H1 (cell line): ENCODE data around the gene FXYD3. TPM values are rescaled to one million over a fixed set of nuclear protein-coding genes. Genes with fewer than 3 reads are reported as not detected.

ENCODE experiments used
- CHD2 ChIP-seq: IDR thresholded peaks from 2 replicates; pipeline ENCODE4 v1.6.1; 2012; ENCODE audit warnings: low read length, improper control_type of control experiment
- polyA plus RNA-seq, 7 experiments: library from polyadenylated mRNA; depleted of rRNA in 3 of 7; stranded (reverse) in 5 of 7; unstranded in 2 of 7; fragments of >200 nt in 5 of 7; fragments of 200-250 nt in 2 of 7; gene quantifications; 1 replicate in 5 of 7; 2 replicates in 1 of 7; 4 replicates in 1 of 7; pipeline versions ENCODE4 v1.2.1 to v1.2.3, GENCODE V29; 2011 to 2013; ENCODE audit warnings: missing spikeins in 2 of 7, mixed read lengths in 2 of 7
- total RNA-seq: library from RNA; stranded (reverse); fragmentation: NEBNext Ultra II Directional; extraction: Animal tissue kit (Norgen Biotek cat#: 25700); gene quantifications from 2 replicates; pipeline ENCODE4 v1.2.1, GENCODE V29; 2021

The FXYD3 gene
- total and polyA plus RNA-seq, 2 of the 8 experiments (the other 6 are each of a cell fraction or from before 2014, with no cell fraction given): 0.33 TPM; not detected in 1

DNA sequence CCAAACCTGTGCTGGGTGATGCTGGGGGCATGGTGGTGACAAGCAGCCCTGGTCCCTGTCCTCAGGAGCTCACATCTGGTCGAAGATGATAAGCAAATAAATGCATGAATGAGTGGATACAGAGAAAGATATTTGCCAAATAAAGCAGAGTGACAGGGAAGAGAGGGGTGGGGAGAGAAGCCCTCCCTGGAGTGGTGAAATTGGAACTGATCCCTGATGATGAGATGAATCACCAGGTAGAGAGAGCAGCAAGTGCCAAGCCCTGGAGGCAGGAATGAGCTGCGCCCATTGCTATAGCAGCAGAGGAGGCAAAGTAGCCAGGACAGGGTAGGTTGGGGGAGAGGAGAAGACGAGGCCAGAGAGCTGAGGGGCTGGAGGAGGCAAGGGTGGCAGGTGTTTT is 52.6 kb downstream of the FXYD3 start (continued):
- TF ChIP-seq CHD2: no peak
